ENCODE results near the gene CDC42EP1.
"Not testable (repeated sequence)": the region's sequence is repeated elsewhere in the genome, so short reads cannot be mapped to it uniquely, and the experiment has no call there.

CDC42EP1 gene

DNA sequence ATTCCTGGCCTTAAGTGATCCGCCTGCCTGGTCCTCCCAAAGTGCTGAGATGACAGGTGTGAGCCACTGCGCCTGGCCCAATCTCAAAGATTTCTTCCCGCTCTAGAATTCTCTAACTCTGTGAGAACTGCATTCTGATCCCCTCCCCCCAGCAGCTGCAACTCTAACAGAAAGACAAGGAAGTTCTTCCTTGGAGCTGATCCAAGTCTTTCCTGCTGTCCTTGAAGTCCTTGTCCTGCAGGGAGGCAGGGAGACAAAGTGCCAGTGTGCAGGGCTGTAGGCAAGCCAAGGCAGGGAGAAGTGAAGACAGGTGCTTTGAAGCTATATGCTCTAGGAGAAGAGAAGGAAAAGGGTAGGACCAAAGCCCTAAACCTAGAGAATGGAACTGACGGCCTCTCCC, 38.9 kb downstream of the CDC42EP1 start:
- H3K36me3 ChIP-seq = no peaks in the 10 kb centered on the region
- H3K4me1 ChIP-seq = peaks cover 5% of the 10 kb centered on the region; the same call in 1 of the 2 replicates
- TF ChIP-seq Cebpa-rat (IDR thresholded peaks at IDR 0.05) = no peak
- no peak overlapping the region for H3K4me3 ChIP-seq
- H3K4me2 ChIP-seq = no peak overlapping the region
- H3K9me3 ChIP-seq = no peaks in the 10 kb centered on the region
- H3K27ac ChIP-seq = no peak overlapping the region
- H3K27me3 ChIP-seq = no peaks in the 10 kb centered on the region
- H3K9ac ChIP-seq = no peak overlapping the region
- H4K20me1 ChIP-seq = no peaks in the 10 kb centered on the region

DNA sequence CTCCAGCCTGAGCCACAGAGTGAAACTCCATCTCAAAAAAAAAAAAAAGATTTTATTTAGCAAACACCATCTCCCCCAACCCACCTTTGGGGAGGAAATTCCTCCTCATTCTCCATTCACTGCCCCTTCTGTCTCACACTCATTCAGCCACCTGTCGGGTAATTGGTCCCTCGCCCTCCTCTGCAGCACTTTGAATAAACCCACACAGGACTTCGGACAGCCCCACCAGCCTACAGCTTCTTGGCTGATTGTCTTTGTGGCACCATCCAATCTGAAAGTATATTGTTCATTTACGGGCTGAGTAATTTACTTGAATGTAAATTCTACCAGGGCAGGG, 40.9 kb downstream of the CDC42EP1 start:
- no peak overlapping the region for H3K27ac ChIP-seq
- no peaks in the 10 kb centered on the region for H3K9me3 ChIP-seq
- H3K9ac ChIP-seq = no peak overlapping the region
- H3K4me3 ChIP-seq = no peak overlapping the region
- H3K4me1 ChIP-seq = peaks cover 23% of the 10 kb centered on the region
- no peaks in the 10 kb centered on the region for H3K27me3 ChIP-seq
- H3K4me2 ChIP-seq = no peak overlapping the region
- TF ChIP-seq Cebpa-rat (IDR thresholded peaks at IDR 0.05) = no peak
- no peaks in the 10 kb centered on the region for H3K36me3 ChIP-seq
- H4K20me1 ChIP-seq = no peaks in the 10 kb centered on the region

DNA sequence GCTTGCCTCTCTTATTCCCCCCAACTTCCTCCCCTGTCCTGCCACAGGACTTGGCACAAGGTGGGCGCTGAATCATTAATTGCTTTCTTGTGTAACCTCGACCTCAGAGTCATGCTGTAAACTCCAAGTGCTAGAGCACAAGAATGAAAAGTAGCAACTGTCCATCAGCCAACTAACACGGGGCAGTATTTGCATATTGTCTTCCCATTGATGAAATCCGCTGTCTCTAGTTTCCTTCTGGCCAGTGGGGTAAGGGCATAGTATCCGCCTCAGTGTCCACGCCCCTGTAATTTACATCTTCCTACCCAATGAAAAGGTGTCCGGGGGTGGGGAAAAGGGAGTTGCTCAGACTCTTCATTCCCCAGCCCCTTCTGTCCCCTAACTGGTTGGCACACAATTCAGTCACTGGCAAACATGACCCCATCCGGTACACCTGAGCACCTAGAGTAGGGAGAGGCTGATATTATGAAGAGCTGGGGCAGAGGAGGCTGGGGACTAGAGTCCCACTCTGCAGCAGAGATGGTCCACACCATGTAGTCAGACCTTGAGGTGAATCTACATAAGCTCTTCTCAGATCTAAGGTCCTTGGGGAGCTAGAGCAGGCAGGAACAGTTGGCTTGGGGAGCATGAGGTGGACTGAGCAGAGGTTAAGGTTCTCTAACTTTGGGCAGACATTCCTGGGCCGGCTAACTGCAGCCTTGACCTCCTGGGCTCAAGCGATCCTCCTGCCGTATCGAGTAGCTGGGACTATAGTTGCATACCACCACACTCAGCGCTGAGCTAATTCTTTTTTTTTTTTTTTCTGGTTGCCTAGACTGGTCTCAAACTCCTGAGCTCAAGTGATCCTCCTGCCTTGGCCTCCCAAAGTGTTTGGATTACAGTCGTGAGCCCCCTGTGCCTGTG, 41.5 kb downstream of the CDC42EP1 start:
- Histone ChIP-seq H4K20me1 (no peaks in the 10 kb centered on the region), H3K4me2 (no peak overlapping the region), H3K36me3 (no peaks in the 10 kb centered on the region), H3K4me3 (no peak overlapping the region), H3K27ac (no peak overlapping the region), H3K27me3 (no peaks in the 10 kb centered on the region), H3K9ac (no peak overlapping the region), H3K9me3 (no peaks in the 10 kb centered on the region), H3K4me1 (peaks cover 24% of the 10 kb centered on the region)
- TF ChIP-seq Cebpa-rat (IDR thresholded peaks at IDR 0.05) = no peak

DNA sequence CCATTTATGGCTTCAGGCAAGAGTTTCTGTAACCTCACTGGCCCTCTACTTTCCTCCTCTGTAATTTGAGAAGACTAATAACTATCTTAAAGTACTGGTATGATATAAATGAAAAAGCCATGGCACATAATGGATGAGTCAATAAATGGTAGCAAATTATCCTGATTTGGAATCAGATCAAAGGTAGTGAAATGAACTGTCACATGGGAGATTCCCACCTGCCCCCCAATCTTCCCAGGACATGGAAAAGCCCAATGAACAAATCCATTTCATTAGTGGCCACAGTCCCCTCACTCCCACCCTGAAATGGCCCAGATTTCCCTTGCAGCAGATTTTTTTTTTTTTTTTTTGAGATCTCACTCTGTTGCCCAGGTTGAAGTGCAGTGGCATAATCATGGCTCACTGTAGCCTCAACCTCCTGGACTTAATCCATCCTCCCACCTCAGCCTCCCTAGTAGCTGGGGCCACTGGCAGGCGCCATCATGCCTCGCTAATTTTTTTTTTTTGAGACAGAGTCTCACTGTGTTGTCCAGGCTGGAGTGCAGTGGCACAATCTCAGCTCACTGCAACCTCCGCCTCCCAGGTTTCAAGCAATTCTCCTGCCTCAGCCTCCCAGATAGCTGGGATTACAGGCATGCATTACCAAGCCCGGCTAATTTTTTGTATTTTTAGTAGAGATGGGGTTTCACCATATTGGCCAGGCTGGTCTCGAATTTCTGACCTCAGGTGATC, 42.4 kb downstream of the CDC42EP1 start:
- not testable (repeated sequence) for H3K27ac ChIP-seq, H3K4me2 ChIP-seq, H3K36me3 ChIP-seq, H3K27me3 ChIP-seq, H3K4me3 ChIP-seq, H4K20me1 ChIP-seq, H3K9ac ChIP-seq, H3K9me3 ChIP-seq
- peaks cover 33% of the 10 kb centered on the region for H3K4me1 ChIP-seq

DNA sequence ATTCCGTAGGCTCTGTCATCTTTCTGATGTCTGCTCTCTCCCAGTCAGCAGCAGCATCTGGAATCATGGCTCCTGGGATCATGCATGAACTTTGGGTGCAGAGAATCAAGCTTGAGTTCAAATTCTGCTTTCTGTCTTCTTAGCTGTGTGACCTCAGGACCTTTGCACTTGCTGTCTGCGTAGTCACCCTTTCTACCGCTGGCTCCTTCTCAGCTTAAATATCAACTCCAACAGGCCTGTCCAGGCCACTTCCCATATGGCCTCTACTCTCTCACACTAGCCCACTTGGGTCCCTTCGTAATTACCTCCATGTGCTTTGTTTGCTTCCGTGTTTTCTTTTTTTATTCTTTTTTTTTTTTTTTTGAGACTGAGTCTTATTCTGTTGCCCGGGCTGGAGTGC, 43.8 kb downstream of the CDC42EP1 start:
- peaks cover 36% of the 10 kb centered on the region for H3K4me1 ChIP-seq
- no peak overlapping the region for H3K4me2 ChIP-seq
- no peak for TF ChIP-seq Cebpa-rat (IDR thresholded peaks at IDR 0.05)
- H3K9ac ChIP-seq = no peak overlapping the region
- H3K27me3 ChIP-seq = no peaks in the 10 kb centered on the region
- H3K9me3 ChIP-seq = no peaks in the 10 kb centered on the region
- no peaks in the 10 kb centered on the region for H4K20me1 ChIP-seq
- H3K4me3 ChIP-seq = no peak overlapping the region
- H3K36me3 ChIP-seq = no peaks in the 10 kb centered on the region
- no peak overlapping the region for H3K27ac ChIP-seq

DNA sequence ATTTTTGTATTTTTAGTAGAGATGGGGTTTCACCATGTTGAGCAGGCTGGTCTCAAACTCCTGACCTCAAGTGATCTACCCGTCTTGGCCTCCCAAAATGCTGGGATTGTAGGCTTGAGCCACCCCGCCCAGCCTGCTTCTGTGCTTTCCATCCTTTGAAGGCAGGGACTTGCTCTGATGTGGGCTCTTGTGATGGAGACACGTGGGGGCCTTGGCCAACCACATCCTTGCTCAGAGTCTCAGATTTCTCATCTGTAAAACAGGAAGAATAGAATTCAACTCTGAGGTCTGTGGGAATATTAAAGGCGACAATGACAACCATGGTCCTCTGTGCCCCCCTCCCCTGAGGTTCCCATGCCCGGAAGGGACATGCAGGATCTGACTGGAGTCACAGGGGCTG, 44.6 kb downstream of the CDC42EP1 start:
- Histone ChIP-seq H3K4me2 (peak overlapping the region; percentile 77), H3K36me3 (no peaks in the 10 kb centered on the region), H3K4me1 (peaks cover 36% of the 10 kb centered on the region), H3K9ac (no peak overlapping the region), H3K9me3 (no peaks in the 10 kb centered on the region), H3K27ac (no peak overlapping the region), H4K20me1 (no peaks in the 10 kb centered on the region), H3K27me3 (no peaks in the 10 kb centered on the region), H3K4me3 (no peak overlapping the region)
- TF ChIP-seq Cebpa-rat (IDR thresholded peaks at IDR 0.05) = no peak

DNA sequence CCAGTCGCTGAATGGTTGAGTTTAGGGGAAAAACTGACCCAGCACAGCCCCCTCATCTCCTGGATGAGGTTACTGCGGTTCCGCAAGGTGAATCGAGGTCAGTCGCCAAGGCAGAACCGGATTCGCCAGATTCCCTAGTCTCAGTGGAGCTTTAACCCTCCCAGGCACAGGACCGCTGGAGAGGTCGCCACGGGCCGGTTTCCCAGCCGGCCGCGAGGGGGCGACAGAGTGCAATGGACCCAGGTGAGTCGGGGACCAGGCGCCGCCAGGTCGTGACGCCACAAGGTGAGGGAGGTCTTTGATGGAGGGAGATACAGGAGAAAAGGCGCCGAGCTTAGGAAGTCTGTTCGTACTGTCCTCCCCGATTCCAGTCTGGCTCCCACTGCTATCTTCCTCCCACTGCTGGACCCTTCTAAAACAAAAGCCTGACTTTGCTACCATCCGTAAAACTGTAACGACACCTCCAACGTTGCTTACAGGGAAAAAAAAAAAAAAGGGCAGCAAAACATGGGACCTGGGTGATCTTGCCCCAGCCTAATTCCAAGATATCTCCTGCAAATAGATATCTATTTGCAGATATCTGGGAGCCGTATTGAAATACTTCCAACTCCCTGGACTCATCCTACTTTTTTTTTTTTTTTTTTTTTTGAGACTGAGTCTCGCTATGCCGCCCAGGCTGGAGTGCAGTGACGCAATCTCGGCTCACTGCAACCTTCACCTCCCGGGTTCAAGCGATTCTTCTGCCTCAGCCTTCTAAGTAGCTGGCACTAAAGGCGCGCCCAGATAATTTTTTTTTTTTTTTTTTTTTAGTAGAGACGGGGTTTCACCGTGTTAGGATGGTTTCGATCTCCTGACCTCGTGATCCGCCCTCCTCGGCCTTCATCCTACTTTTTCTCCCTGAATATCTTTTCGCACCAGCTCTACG, 47.0 kb downstream of the CDC42EP1 start:
- Histone ChIP-seq H3K4me3 (peak overlapping the region; percentile 58), H3K9me3 (no peaks in the 10 kb centered on the region), H4K20me1 (0 out of 2 replicates have a peak, but pooled peaks cover 9% of the 10 kb centered on the region), H3K4me1 (peaks cover 54% of the 10 kb centered on the region), H3K36me3 (peaks cover 12% of the 10 kb centered on the region; the same call in 1 of the 2 replicates), H3K4me2 (peak overlapping the region; percentile 73), H3K27ac (no peak overlapping the region), H3K9ac (no peak overlapping the region), H3K27me3 (no peaks in the 10 kb centered on the region)
- TF ChIP-seq Cebpa-rat (IDR thresholded peaks at IDR 0.05) = peak; percentile 29; the same call in 1 of the 2 replicates

DNA sequence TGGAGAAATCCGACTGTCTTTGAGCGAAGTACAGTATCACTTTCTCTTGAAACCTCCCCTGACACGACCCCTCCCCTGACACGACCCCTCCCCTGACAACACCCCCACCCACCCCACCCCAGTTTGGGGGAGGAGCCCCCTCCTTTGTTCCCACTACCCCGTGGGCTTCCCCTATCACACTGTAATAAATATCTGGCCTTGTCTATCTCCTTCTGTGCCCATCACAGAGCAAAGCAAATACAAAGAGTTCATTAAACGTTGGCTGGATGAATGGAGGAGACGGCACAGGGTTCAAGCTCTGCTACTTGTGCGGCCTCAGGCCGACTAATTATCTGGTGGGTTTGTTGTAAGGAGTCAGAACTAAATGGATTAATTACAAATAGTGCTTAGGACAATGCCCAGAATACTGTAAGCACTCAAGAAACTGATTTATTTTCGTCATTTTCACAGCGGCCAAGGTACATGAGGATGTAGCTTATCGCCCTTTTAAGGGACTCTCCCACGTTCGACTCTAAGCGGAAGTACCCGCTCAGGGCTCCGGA, 47.7 kb downstream of the CDC42EP1 start:
- peaks cover 56% of the 10 kb centered on the region for H3K4me1 ChIP-seq
- no peak for TF ChIP-seq Cebpa-rat (IDR thresholded peaks at IDR 0.05)
- peak overlapping the region; percentile 93 for H3K27ac ChIP-seq

More for the DNA sequence above, 47.7 kb downstream of the CDC42EP1 start:
- H3K4me3 ChIP-seq = peak overlapping the region; percentile 95
- no peaks in the 10 kb centered on the region for H3K27me3 ChIP-seq
- H3K9me3 ChIP-seq = no peaks in the 10 kb centered on the region
- H4K20me1 ChIP-seq = 0 out of 2 replicates have a peak, but pooled peaks cover 12% of the 10 kb centered on the region
- peak overlapping the region; percentile 73 for H3K4me2 ChIP-seq
- peaks cover 17% of the 10 kb centered on the region for H3K36me3 ChIP-seq
- H3K9ac ChIP-seq = peak overlapping the region; percentile 93

All from BLaER1 (cell line).